ENCODE data around the gene ATP6V0A4.

Gene ATP6V0A4

GRCh38 chr7:138700857-138701536 lies 97.0 kb downstream of the ATP6V0A4 start, which contains the start of gene SVOPL:
Gene SVOPL (minus strand): TSS chr7:138701362. CDS start chr7:138679045, 22,317 bp downstream.
- H3K4me3 ChIP-seq (replicated peaks; ENCODE audit: insufficient read depth, low read length) = no peak within 1 kb of the TSS
- DNase-seq (ENCODE audit: low read depth in 1 of 2, low spot score in 1 of 2) = no peak
- H3K27ac ChIP-seq (replicated peaks) = no peak within 1 kb of the TSS
- TF ChIP-seq, protein P1, sequence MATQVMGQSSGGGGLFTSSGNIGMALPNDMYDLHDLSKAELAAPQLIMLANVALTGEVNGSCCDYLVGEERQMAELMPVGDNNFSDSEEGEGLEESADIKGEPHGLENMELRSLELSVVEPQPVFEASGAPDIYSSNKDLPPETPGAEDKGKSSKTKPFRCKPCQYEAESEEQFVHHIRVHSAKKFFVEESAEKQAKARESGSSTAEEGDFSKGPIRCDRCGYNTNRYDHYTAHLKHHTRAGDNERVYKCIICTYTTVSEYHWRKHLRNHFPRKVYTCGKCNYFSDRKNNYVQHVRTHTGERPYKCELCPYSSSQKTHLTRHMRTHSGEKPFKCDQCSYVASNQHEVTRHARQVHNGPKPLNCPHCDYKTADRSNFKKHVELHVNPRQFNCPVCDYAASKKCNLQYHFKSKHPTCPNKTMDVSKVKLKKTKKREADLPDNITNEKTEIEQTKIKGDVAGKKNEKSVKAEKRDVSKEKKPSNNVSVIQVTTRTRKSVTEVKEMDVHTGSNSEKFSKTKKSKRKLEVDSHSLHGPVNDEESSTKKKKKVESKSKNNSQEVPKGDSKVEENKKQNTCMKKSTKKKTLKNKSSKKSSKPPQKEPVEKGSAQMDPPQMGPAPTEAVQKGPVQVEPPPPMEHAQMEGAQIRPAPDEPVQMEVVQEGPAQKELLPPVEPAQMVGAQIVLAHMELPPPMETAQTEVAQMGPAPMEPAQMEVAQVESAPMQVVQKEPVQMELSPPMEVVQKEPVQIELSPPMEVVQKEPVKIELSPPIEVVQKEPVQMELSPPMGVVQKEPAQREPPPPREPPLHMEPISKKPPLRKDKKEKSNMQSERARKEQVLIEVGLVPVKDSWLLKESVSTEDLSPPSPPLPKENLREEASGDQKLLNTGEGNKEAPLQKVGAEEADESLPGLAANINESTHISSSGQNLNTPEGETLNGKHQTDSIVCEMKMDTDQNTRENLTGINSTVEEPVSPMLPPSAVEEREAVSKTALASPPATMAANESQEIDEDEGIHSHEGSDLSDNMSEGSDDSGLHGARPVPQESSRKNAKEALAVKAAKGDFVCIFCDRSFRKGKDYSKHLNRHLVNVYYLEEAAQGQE (IDR thresholded peaks at IDR 0.05; ENCODE audit: insufficient replicate concordance, low read depth) = no peak
- no peak for TF ChIP-seq POLR2AphosphoS5 (IDR thresholded peaks at IDR 0.05; ENCODE audit: low read depth)
- TF ChIP-seq SPI1 (IDR thresholded peaks at IDR 0.05; ENCODE audit: borderline replicate concordance, low read depth) = no peak
- no peak for TF ChIP-seq GABPA (IDR thresholded peaks at IDR 0.05; ENCODE audit: low read depth)
- TF ChIP-seq, protein P2, sequence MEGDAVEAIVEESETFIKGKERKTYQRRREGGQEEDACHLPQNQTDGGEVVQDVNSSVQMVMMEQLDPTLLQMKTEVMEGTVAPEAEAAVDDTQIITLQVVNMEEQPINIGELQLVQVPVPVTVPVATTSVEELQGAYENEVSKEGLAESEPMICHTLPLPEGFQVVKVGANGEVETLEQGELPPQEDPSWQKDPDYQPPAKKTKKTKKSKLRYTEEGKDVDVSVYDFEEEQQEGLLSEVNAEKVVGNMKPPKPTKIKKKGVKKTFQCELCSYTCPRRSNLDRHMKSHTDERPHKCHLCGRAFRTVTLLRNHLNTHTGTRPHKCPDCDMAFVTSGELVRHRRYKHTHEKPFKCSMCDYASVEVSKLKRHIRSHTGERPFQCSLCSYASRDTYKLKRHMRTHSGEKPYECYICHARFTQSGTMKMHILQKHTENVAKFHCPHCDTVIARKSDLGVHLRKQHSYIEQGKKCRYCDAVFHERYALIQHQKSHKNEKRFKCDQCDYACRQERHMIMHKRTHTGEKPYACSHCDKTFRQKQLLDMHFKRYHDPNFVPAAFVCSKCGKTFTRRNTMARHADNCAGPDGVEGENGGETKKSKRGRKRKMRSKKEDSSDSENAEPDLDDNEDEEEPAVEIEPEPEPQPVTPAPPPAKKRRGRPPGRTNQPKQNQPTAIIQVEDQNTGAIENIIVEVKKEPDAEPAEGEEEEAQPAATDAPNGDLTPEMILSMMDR (IDR thresholded peaks at IDR 0.05; ENCODE audit: insufficient read depth, low read length) = no peak
- no peaks in the 10 kb centered on the region for H3K27me3 ChIP-seq (ENCODE audit: insufficient read depth, poor library complexity, severe bottlenecking)

DNA sequence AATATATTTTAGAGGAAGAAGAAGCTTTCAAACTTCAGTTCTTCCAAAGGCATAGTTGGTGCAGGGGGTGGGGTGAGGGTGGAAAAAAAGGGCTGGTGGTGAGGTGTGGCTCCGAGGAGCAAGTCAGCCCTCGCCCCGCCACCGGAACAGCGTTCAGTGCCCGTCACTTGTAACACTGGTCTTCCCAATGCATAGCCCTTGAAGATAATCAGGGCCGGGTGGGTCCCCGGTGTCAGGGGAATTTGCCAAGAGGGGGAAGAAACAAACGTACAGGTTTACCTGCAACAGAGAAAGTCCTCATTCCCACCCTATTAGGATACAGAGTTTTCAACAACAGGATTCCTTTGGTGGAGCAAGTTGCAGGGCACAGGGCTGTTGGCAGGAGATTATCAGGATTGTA lies 98.3 kb downstream of the ATP6V0A4 start:
- TF ChIP-seq GABPA (IDR thresholded peaks at IDR 0.05; ENCODE audit: low read depth) (no peak), POLR2AphosphoS5 (IDR thresholded peaks at IDR 0.05; ENCODE audit: low read depth) (no peak), SPI1 (IDR thresholded peaks at IDR 0.05; ENCODE audit: borderline replicate concordance, low read depth) (no peak)
- TF ChIP-seq, protein P1 (IDR thresholded peaks at IDR 0.05; ENCODE audit: insufficient replicate concordance, low read depth) = no peak
- TF ChIP-seq, protein P2 (IDR thresholded peaks at IDR 0.05; ENCODE audit: insufficient read depth, low read length) = no peak
- Histone ChIP-seq H3K4me3 (replicated peaks; ENCODE audit: insufficient read depth, low read length) (no peak overlapping the region), H3K27ac (replicated peaks) (no peak overlapping the region), H3K27me3 (ENCODE audit: insufficient read depth, poor library complexity, severe bottlenecking) (no peaks in the 10 kb centered on the region)
- no peak for DNase-seq (ENCODE audit: low read depth in 1 of 2, low spot score in 1 of 2)

- no peaks in the 10 kb centered on the region for H3K27me3 ChIP-seq (ENCODE audit: insufficient read depth, poor library complexity, severe bottlenecking)
- H3K27ac ChIP-seq (replicated peaks) = no peak overlapping the region
- H3K4me3 ChIP-seq (replicated peaks; ENCODE audit: insufficient read depth, low read length) = no peak overlapping the region
- TF ChIP-seq, protein P1 (IDR thresholded peaks at IDR 0.05; ENCODE audit: insufficient replicate concordance, low read depth) = no peak
- no peak for DNase-seq (ENCODE audit: low read depth in 1 of 2, low spot score in 1 of 2)
Observed at GRCh38 chr7:138698281-138698680, 99.7 kb downstream of the ATP6V0A4 start.
